ENCODE measurements around the gene STX1B.
A peak's percentile ranks its signal among the peaks of the same experiment; 100 is the strongest.
"Not testable (repeated sequence)": the region's sequence is repeated elsewhere in the genome, so short reads cannot be mapped to it uniquely, and the experiment has no call there.

The STX1B gene

GRCh38 chr16:30946671-30947540 is 63.5 kb downstream of the STX1B start:
- DNase-seq, result no peak
- intact Hi-C loops (cut with DNase I), result no loop called here

GRCh38 chr16:30944352-30944751 is 66.1 kb downstream of the STX1B start:
- DNase-seq, result no peak
- intact Hi-C loops (cut with DNase I), result no loop called here

GRCh38 chr16:30942426-30942806 is 68.0 kb downstream of the STX1B start:
- DNase-seq, result no peak
- intact Hi-C loops (cut with DNase I), result no loop called here

- intact Hi-C loops (cut with DNase I), result no loop called here
- DNase-seq, result peak in 41 of 42 donors; percentile 34 to 80 (median 65)
These were observed 68.6 kb downstream of the STX1B start for GRCh38 chr16:30941600-30942425.

- DNase-seq, result not testable (repeated sequence)
These were observed 70.9 kb downstream of the STX1B start for GRCh38 chr16:30939571-30939970.

More at GRCh38 chr16:30939571-30939970, 70.9 kb downstream of the STX1B start:
- intact Hi-C loops (cut with DNase I), result not testable (repeated sequence)

Measured in head of caudate nucleus (tissue), 42 donors.